ENCODE measurements around the gene AKAP10. TPM values are rescaled to one million over a fixed set of nuclear protein-coding genes. Genes with fewer than 3 reads are reported as not detected.

AKAP10 gene
- total and polyA plus RNA-seq, 2 donors from 2014 or later: 8.3 to 43.7 TPM

GRCh38 chr17:19873346-19873745 is 104.3 kb downstream of the AKAP10 start:
- H3K9ac ChIP-seq (ENCODE audit: low read length in 3 of 3): no peak overlapping the region
- FAIRE-seq: no peak
- H3K4me1 ChIP-seq (ENCODE audit: control insufficient read depth in 2 of 3, insufficient read depth in 2 of 3, low read depth in 1 of 3, low read length in 3 of 3): no peaks in the 10 kb centered on the region
- intact Hi-C loops (cut with DNase I): no loop called here
- H3K9me3 ChIP-seq (ENCODE audit: control insufficient read depth in 2 of 3, insufficient read depth in 1 of 3, low read length in 3 of 3): no peaks in the 10 kb centered on the region
- H3K27me3 ChIP-seq (ENCODE audit: control insufficient read depth, insufficient read depth, low read length): no peaks in the 10 kb centered on the region
- no peak overlapping the region for H3K4me3 ChIP-seq (ENCODE audit: low read length in 3 of 3)
- no peak for DNase-seq
- H3K36me3 ChIP-seq (ENCODE audit: control insufficient read depth in 2 of 3, insufficient read depth in 3 of 3, low read length in 3 of 3): no peaks in the 10 kb centered on the region
- TF ChIP-seq CTCF (IDR thresholded peaks at IDR 0.05; ENCODE audit: borderline replicate concordance, extremely low read depth, insufficient read depth): no peak
- no peak overlapping the region for H3K27ac ChIP-seq (ENCODE audit: low read depth in 2 of 2, low read length in 2 of 2)

GRCh38 chr17:19868079-19868395 is 109.6 kb downstream of the AKAP10 start:
- intact Hi-C loops (cut with DNase I): no loop called here
- Histone ChIP-seq H3K27me3 (ENCODE audit: control insufficient read depth, insufficient read depth, low read length) (no peaks in the 10 kb centered on the region), H3K27ac (ENCODE audit: low read depth in 2 of 2, low read length in 2 of 2) (no peak overlapping the region), H3K4me1 (ENCODE audit: control insufficient read depth in 2 of 3, insufficient read depth in 2 of 3, low read depth in 1 of 3, low read length in 3 of 3) (peaks cover 0 to 5% (median 0%) of the 10 kb centered on the region in 3 donors), H3K9me3 (ENCODE audit: control insufficient read depth in 2 of 3, insufficient read depth in 1 of 3, low read length in 3 of 3) (no peaks in the 10 kb centered on the region), H3K36me3 (ENCODE audit: control insufficient read depth in 2 of 3, insufficient read depth in 3 of 3, low read length in 3 of 3) (no peaks in the 10 kb centered on the region), H3K9ac (ENCODE audit: low read length in 3 of 3) (peak overlapping the region in 2 of 3 donors; percentile 60 to 61), H3K4me3 (ENCODE audit: low read length in 3 of 3) (peak overlapping the region; percentile 42 to 68 (median 45))
- FAIRE-seq: no peak
- DNase-seq: no peak
- no peak for TF ChIP-seq CTCF (IDR thresholded peaks at IDR 0.05; ENCODE audit: borderline replicate concordance, extremely low read depth, insufficient read depth)

- intact Hi-C loops (cut with DNase I): no loop called here
- DNase-seq (peak; percentile 69 to 91 (median 84)), FAIRE-seq (no peak)
- H3K36me3 ChIP-seq (ENCODE audit: control insufficient read depth in 2 of 3, insufficient read depth in 3 of 3, low read length in 3 of 3): no peaks in the 10 kb centered on the region
- TF ChIP-seq CTCF (IDR thresholded peaks at IDR 0.05; ENCODE audit: borderline replicate concordance, extremely low read depth, insufficient read depth): no peak
- peaks cover 0 to 5% (median 0%) of the 10 kb centered on the region in 3 donors for H3K4me1 ChIP-seq (ENCODE audit: control insufficient read depth in 2 of 3, insufficient read depth in 2 of 3, low read depth in 1 of 3, low read length in 3 of 3)
- peak within 1 kb of the TSS; percentile 73 to 81 (median 75) for H3K4me3 ChIP-seq (ENCODE audit: low read length in 3 of 3)
- peak within 1 kb of the TSS; percentile 48 to 78 (median 60) for H3K9ac ChIP-seq (ENCODE audit: low read length in 3 of 3)
- no peaks in the 10 kb centered on the region for H3K27me3 ChIP-seq (ENCODE audit: control insufficient read depth, insufficient read depth, low read length)
- H3K9me3 ChIP-seq (ENCODE audit: control insufficient read depth in 2 of 3, insufficient read depth in 1 of 3, low read length in 3 of 3): no peaks in the 10 kb centered on the region
- peak within 1 kb of the TSS; percentile 67 to 69 for H3K27ac ChIP-seq (ENCODE audit: low read depth in 2 of 2, low read length in 2 of 2)
These were observed 110.1 kb downstream of the AKAP10 start, which contains the start of gene ULK2 for GRCh38 chr17:19867329-19868078. Gene ULK2 (minus strand): TSS chr17:19867936. CDS start chr17:19867417, 519 bp downstream.

All from kidney (tissue), 14 donors.